ENCODE results near the gene LSM12.

DNA sequence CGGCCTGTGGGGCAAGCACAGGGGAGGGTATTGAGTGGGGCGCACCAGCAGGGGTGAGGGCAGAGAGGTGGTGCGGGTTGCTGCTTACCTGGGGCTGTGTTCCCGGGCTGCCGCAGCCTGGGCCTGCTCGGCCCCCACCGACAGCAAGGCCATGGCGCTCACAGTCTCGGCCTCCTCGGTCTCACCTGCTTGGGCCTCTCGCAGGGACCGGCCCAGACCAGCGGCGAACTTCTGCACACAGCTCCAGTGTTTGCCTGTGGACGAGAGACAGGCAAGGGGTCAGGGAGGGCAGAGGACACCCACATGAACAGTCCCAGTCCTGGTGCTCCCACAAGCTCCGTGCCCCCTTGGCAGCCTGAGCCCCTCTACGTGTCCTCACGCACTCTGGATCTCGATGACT is 11.9 kb upstream of the LSM12 start:
- TF ChIP-seq CTCF (IDR thresholded peaks at IDR 0.05), result no peak
- TF ChIP-seq POLR2A (IDR thresholded peaks at IDR 0.05), result no peak

Data from thyroid gland (tissue), 4 donors.